Superior temporal gyrus (tissue), 1 donor: ENCODE results near the gene PRKCZ.

ENCODE experiments used
- DNase-seq: peaks from one replicate; pipeline ENCODE4 v3.0.0-alpha.2; 2016; ENCODE audit errors: extremely low spot score

PRKCZ gene

GRCh38 chr1:2194319-2194897 lies 144.2 kb downstream of the PRKCZ start, which contains the start of gene FAAP20:
FAAP20 (minus strand) TSS chr1:2194772; CDS start chr1:2194749, 23 bp downstream.
- no peak for DNase-seq

- DNase-seq = peak; percentile 76
Measured at GRCh38 chr1:2194898-2195673, 144.9 kb downstream of the PRKCZ start.

- no peak for DNase-seq
Measured at GRCh38 chr1:2195785-2196184, 145.6 kb downstream of the PRKCZ start.

- no peak for DNase-seq
Measured at GRCh38 chr1:2196901-2197638, 146.9 kb downstream of the PRKCZ start.

GRCh38 chr1:2197707-2198165 lies 147.5 kb downstream of the PRKCZ start:
- no peak for DNase-seq

- DNase-seq = no peak
Measured at GRCh38 chr1:2198571-2198970, 148.4 kb downstream of the PRKCZ start.

GRCh38 chr1:2199042-2199810 lies 149.0 kb downstream of the PRKCZ start:
- peak; percentile 71 for DNase-seq

GRCh38 chr1:2200308-2200943 lies 150.2 kb downstream of the PRKCZ start:
- DNase-seq = no peak

- DNase-seq = no peak
Measured at GRCh38 chr1:2201062-2201461, 150.9 kb downstream of the PRKCZ start.

- no peak for DNase-seq
Measured at GRCh38 chr1:2202008-2202575, 151.9 kb downstream of the PRKCZ start.

GRCh38 chr1:2202843-2203601 lies 152.8 kb downstream of the PRKCZ start:
- no peak for DNase-seq

- DNase-seq = no peak
Measured at GRCh38 chr1:2203671-2204414, 153.6 kb downstream of the PRKCZ start.

- DNase-seq = no peak
Measured at GRCh38 chr1:2204415-2205190, 154.4 kb downstream of the PRKCZ start.

- peak; percentile 73 for DNase-seq
Measured at GRCh38 chr1:2205191-2205952, 155.2 kb downstream of the PRKCZ start.

- no peak for DNase-seq
Measured at GRCh38 chr1:2206813-2207487, 156.7 kb downstream of the PRKCZ start.

- no peak for DNase-seq
Measured at GRCh38 chr1:2208309-2209239, 158.4 kb downstream of the PRKCZ start.
